HK-2 (cell line): ENCODE measurements around the gene LILRB1.
"Not testable (repeated sequence)": the region's sequence is repeated elsewhere in the genome, so short reads cannot be mapped to it uniquely, and the experiment has no call there.

Experiments
- DNase-seq: peaks from one replicate; pipeline ENCODE4 v3.0.0-alpha.2; 2018; ENCODE audit not compliant: unreplicated experiment

The LILRB1 gene

DNA sequence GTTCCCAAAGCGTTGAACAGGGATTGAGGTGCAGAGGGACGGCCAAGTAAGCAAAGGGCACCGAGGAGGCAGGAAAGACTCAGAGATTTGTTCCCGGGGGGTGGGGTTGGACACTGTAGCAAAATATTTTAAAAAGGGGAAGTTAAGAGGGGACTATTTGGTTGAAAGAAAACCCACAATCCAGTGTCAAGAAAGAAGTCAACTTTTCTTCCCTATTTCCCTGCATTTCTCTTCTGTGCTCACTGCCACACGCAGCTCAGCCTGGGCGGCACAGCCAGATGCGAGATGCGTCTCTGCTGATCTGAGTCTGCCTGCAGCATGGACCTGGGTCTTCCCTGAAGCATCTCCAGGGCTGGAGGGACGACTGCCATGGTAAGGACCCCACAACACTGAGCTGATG lies at the start of gene LILRB1:
Gene LILRB1 (plus strand): TSS at position 223 of the 400 bp plus-strand sequence. CDS start 590 bp downstream, outside the sequence.
- DNase-seq: not testable (repeated sequence)

DNA sequence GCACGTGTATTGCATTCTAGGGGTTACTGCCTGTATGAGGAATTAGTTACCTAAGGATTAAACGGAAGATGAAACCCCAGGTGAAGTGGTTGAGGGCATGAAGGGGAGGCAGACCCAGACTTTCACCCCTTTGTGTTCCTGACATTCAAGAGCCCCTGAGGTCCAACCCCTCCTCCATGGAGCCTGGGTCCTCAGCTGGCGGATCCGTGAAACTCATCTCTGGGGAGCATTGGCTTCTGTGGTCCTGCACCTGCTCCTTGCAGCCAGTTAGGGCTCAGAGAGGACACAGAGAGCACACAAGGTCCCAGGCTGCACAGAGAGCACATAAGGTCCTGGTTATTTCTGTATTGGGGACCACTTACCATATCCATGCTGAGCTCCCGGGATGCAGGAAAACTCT lies 43.9 kb upstream of the LILRB1 start:
- DNase-seq: no peak

DNA sequence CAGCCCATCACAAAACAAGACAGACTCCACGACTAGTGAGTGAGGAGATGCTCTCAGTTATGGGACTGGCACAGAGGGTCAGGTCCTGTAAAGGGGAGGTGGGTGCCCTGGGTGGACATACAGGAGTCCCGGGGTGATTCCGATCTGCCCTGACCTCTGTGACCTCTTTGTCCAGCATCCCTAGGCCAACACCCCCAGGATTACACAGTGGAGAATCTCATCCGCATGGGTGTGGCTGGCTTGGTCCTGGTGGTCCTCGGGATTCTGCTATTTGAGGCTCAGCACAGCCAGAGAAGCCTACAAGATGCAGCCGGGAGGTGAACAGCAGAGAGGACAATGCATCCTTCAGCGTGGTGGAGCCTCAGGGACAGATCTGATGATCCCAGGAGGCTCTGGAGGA lies 43.3 kb upstream of the LILRB1 start:
- no peak for DNase-seq

GRCh38 chr19:54593445-54593844 lies 36.8 kb upstream of the LILRB1 start, which contains the start of gene LILRA1:
LILRA1 (plus strand) TSS chr19:54593632; CDS start chr19:54594245, 613 bp downstream.
- not testable (repeated sequence) for DNase-seq

DNA sequence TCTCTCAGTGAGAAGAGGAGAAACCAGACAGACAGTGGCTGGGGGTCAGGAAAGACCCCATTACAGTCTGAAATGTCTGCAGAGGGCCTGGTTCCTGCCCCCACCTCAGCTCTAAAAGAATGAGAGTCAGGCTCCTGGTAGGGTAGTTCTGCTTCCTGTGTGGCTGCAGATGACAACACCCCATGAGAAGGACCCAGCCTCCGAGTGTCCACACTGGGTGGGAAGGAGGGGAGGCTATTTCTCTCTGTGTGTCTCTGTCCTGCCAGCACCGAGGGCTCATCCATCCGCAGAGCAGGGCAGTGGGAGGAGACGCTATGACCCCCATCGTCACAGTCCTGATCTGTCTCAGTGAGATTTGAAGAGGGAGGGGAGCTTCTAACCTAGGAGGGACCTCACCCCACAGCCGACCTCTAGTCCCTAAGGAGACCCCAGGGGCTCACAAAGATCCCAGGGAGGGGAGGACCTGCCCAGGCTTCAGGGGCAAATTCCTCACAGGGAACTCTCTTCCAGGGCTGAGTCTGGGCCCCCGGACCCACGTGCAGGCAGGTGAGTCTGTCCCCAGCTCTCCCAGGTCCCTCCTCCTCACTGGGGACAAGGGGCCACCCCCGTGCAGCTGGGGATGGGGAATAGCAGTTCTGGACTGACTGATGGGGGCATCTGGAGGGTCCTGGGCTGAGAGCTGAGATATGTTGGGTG lies 36.2 kb upstream of the LILRB1 start:
- DNase-seq: not testable (repeated sequence)

DNA sequence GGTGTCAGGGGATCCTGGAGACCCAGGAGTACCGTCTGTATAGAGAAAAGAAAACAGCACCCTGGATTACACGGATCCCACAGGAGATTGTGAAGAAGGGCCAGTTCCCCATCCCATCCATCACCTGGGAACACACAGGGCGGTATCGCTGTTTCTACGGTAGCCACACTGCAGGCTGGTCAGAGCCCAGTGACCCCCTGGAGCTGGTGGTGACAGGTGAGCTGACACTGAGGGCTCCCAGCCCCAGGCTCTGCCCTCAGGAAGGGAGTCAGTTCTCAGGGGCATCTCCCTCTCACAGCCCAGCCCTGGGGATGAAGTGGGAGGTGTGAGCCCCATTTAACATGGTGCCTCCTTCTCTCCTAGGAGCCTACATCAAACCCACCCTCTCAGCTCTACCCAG lies 35.5 kb upstream of the LILRB1 start:
- no peak for DNase-seq

GRCh38 chr19:54595680-54596436 lies 34.4 kb upstream of the LILRB1 start:
- not testable (repeated sequence) for DNase-seq

- no peak for DNase-seq
Observed at GRCh38 chr19:54600212-54600611, 30.1 kb upstream of the LILRB1 start.

- no peak for DNase-seq
Observed at GRCh38 chr19:54606230-54606629, 24.1 kb upstream of the LILRB1 start.

DNA sequence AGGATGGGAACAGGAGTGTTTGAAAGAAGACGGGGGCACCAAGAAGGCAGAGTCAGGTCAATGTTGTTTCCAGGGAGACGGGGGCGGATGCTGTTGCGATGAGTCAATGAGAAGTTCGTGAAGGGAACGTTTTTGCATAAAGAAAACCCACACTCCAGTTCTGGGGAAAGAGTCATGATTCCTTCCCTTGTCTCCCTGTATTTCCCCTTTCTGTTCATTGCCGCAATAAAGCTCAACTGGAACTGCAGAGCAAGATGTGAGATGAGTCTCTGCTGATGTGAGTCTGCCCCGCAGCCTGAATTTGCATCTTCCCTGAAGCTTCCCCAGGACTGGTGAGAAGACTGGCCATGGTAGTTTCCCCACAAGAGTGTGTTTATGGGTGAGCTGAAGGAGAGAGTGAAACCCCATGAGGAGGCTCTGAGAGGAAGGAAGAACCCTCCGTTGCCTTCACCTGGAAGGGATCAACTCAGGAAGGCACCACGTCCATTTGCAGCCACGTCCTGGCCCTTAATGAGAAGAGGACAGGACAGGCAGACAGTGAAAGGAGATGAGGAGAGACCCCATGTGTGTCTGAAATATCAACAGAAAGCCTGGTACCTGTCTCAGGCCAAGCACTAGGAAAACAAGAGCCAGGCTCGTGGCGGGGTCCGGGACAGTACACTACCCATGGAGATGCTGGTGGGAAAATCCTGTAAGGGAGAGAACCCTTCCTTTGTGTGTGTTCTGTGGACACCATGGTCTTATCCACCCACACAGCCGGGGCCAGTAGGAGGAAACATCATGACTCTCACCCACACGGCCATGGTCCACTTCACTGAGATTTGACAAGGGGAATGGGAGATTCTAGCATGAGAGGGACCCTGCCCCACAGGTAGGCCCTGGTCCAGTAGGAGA lies 23.1 kb upstream of the LILRB1 start:
- DNase-seq: no peak

DNA sequence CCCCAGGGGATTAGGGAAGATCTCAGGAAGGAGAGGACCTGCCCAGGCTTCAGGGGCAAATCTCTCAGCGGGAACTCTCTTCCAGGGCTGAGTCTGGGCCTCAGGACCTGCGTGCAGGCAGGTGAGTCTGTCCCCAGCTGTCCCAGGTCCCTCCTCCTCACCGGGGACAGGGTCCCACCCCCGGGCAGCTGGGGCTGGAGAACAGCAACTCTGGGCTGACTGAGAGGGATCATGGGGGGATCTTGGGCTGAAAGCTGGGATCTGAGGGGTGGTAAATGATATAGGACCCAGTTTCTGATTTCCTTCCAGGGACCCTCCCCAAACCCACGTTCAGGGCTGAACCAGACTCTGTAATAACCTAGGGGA lies 22.5 kb upstream of the LILRB1 start:
- no peak for DNase-seq

DNA sequence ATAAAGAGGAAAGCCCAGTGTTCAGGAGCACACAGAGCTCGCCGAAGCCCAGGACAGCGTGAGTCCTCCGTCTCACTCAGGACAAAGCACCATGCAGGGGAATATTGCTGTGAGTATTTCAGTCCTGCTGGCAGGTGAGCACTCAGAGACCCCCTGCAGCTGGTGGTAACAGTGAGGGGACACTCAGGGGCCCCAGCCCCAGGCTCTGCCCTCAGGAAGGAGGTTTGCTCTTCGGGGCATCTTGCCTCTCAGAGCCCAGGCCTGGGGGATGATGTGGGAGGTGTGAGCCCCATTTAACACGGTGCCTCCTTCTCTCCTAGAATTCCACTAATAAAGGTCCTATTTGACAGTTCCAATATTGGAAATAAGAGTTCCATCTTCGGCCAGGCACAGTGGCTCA lies 22.1 kb upstream of the LILRB1 start:
- no peak for DNase-seq

DNA sequence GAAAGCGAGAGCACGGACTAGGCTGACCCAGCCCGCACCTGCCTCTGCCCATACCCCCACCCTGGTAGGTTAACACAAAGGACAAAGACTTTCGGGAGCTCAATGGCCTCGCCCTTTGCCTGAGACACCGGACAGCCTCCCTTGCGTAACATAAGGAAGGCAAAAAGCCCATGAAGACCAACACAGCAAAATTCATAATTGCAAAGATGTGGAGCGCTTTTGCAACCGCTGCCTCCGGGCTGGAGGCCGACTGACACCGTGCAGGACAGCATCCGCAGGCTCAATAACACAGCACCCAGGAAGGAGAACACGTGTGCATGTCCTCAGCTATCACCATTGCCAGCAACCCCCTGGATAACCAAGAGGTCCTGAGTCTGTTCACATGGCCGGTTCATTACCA lies 21.5 kb upstream of the LILRB1 start:
- DNase-seq: no peak

GRCh38 chr19:54609356-54609791 lies 20.9 kb upstream of the LILRB1 start:
- DNase-seq: no peak

GRCh38 chr19:54612428-54612827 lies 17.9 kb upstream of the LILRB1 start:
- no peak for DNase-seq

DNA sequence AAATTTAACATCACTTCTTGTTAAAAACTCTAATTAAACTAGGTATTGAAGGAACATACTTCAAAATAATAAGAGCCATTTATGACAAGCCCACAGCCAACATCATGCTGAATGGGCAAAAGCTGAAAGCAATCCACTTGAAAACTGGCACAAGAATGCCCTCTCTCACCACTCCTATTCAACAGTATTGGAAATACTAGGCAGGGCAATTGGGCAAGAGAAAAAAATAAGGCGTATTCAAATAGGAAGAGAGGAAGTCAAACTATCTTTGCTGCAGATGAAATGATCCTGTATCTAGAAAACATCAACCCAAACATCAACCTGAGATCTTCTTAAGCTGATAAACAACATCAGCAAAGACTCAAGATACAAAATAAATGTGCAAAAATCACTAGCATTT lies 15.6 kb upstream of the LILRB1 start:
- DNase-seq: no peak

DNA sequence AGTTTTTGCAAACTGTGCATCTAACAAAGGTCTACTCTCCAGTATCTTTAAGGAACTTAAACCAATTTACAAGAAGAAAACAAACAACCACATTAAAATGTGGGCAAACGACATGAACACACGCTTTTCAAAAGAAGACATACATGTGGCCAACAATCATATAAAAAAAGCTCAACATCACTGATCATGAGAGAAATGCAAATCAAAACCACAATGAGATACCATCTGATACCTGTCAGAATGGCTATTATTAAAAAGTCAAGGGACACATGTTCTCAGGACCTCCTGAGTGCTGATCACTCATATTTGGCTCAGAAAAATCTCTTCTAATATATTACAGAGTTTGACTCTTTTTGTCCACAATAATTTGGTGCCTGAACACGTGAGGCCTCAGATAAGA lies 14.2 kb upstream of the LILRB1 start:
- no peak for DNase-seq

GRCh38 chr19:54616821-54617560 lies 13.3 kb upstream of the LILRB1 start:
- DNase-seq: no peak

DNA sequence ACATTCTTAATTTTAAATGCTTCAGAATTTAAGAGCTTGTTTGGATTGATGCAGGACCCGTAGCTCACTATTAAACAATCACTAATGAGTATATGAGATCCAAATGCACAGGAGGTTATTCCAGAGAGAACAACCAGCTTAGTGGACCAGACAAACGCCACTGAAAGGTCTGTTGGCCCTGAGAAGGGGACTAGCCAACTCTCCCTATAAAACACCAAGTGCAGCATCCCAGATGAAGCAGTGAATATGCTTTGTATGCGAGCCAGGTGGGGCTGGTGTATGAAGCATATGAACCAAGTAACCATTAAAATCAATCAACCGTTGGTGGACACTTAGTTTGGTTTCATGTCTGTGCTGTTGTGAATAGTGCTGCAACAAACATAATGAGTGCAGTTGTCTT lies 9.8 kb upstream of the LILRB1 start:
- no peak for DNase-seq

- no peak for DNase-seq
Observed at GRCh38 chr19:54622431-54622830, 7.9 kb upstream of the LILRB1 start.

DNA sequence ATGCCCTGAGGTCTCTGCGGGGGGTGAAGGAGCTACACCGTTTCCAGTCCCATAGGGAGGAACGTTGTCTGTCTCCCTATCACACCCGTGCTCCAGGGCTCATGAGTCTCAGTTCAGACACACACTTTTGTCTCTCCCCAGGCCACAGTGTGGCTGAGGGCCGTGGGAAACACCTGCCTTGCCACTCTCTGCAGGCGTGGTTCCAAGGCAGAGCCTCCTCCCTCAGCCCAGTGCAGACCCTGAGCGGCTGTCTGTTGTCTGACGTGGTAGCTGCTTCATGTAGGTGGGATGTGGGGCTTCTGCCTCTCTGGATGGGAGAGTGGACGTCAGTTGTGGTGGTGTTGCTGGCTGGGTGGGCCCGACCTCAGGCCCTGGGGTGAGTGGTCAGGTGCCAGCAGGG lies 6.0 kb upstream of the LILRB1 start:
- not testable (repeated sequence) for DNase-seq
